H9 (cell line): ENCODE measurements around the gene CLEC4G. TPM values are rescaled to one million over a fixed set of nuclear protein-coding genes. Genes with fewer than 3 reads are reported as not detected.

Experiments used
- DNase-seq: peaks from one replicate; pipeline ENCODE4 v3.0.0-alpha.2; 2017
- H2AFZ ChIP-seq: one replicate; pipeline ENCODE4 v1.6.1; 2013; ENCODE audit warnings: mild to moderate bottlenecking, low read length, control low read depth, moderate library complexity
- H2AK5ac ChIP-seq: 2 replicates; pipeline ENCODE4 v1.6.1; 2013; ENCODE audit warnings: low read length, control low read depth, mixed read lengths; ENCODE audit not compliant: insufficient read length
- H2BK120ac ChIP-seq: one replicate; pipeline ENCODE4 v1.6.1; 2013; ENCODE audit warnings: low read depth, mild to moderate bottlenecking, low read length, control low read depth, inconsistent platforms; ENCODE audit not compliant: poor library complexity, severe bottlenecking
- H2BK12ac ChIP-seq: 2 replicates; pipeline ENCODE4 v1.6.1; 2013; ENCODE audit warnings: low read length, control low read depth, mixed read lengths, low read depth; ENCODE audit not compliant: insufficient read length
- H2BK15ac ChIP-seq: 2 replicates; pipeline ENCODE4 v1.6.1; 2013; ENCODE audit warnings: low read depth, low read length, control low read depth
- H2BK20ac ChIP-seq: one replicate; pipeline ENCODE4 v1.6.1; 2013; ENCODE audit warnings: low read depth, mild to moderate bottlenecking, low read length, control low read depth, inconsistent platforms; ENCODE audit not compliant: poor library complexity, severe bottlenecking
- H2BK5ac ChIP-seq: 2 replicates; pipeline ENCODE4 v1.6.1; 2013; ENCODE audit warnings: low read length, control low read depth, mixed read lengths; ENCODE audit not compliant: insufficient read length
- H3K14ac ChIP-seq: 2 replicates; pipeline ENCODE4 v1.6.1; 2013; ENCODE audit warnings: low read length, control low read depth; ENCODE audit not compliant: insufficient read depth
- H3K18ac ChIP-seq: 2 replicates; pipeline ENCODE4 v1.6.1; 2013; ENCODE audit warnings: low read depth, mild to moderate bottlenecking, mixed read lengths, low read length, control low read depth; ENCODE audit not compliant: insufficient read length
- H3K23ac ChIP-seq: 2 replicates; pipeline ENCODE4 v1.6.1; 2013; ENCODE audit warnings: low read length, control low read depth, mixed read lengths, low read depth; ENCODE audit not compliant: insufficient read length
- H3K23me2 ChIP-seq: 2 replicates; pipeline ENCODE4 v1.6.1; 2013; ENCODE audit warnings: low read depth, mild to moderate bottlenecking, mixed read lengths, low read length, control low read depth; ENCODE audit not compliant: insufficient read length, poor library complexity, severe bottlenecking
- H3K27ac ChIP-seq: 2 replicates; pipeline ENCODE4 v1.5.1; 2013; ENCODE audit warnings: low read length, control low read depth, mixed read lengths, low read depth; ENCODE audit not compliant: insufficient read length
- H3K27me3 ChIP-seq: 2 replicates; pipeline ENCODE4 v1.6.1; 2013; ENCODE audit warnings: low read length, control low read depth, inconsistent platforms; ENCODE audit not compliant: insufficient read depth
- H3K4ac ChIP-seq: 2 replicates; pipeline ENCODE4 v1.6.1; 2013; ENCODE audit warnings: low read depth, mild to moderate bottlenecking, control low read depth, inconsistent platforms, low read length, moderate library complexity
- H3K4me1 ChIP-seq: 2 replicates; pipeline ENCODE4 v1.6.1; 2013; ENCODE audit warnings: low read length, control low read depth, inconsistent platforms; ENCODE audit not compliant: insufficient read depth
- H3K4me2 ChIP-seq: 2 replicates; pipeline ENCODE4 v1.6.1; 2013; ENCODE audit warnings: low read length, control low read depth, mixed read lengths; ENCODE audit not compliant: insufficient read length, insufficient read depth
- H3K56ac ChIP-seq: 2 replicates; pipeline ENCODE4 v1.6.1; 2013; ENCODE audit warnings: low read depth, mild to moderate bottlenecking, mixed read lengths, low read length, control low read depth; ENCODE audit not compliant: insufficient read length
- H3K79me1 ChIP-seq: 2 replicates; pipeline ENCODE4 v1.6.1; 2013; ENCODE audit warnings: low read depth, mild to moderate bottlenecking, moderate library complexity, low read length, control low read depth, inconsistent platforms; ENCODE audit not compliant: insufficient read depth, poor library complexity, severe bottlenecking
- H3K79me2 ChIP-seq: 2 replicates; pipeline ENCODE4 v1.6.1; 2013; ENCODE audit warnings: low read length, control low read depth, inconsistent platforms; ENCODE audit not compliant: insufficient read depth
- H3K9ac ChIP-seq: 2 replicates; pipeline ENCODE4 v1.6.1; 2013; ENCODE audit warnings: low read length, control low read depth, mixed read lengths; ENCODE audit not compliant: insufficient read length; ENCODE audit errors: extremely low read depth
- H3K9me3 ChIP-seq: one replicate; pipeline ENCODE4 v1.6.1; 2013; ENCODE audit warnings: low read depth, low read length, inconsistent platforms; ENCODE audit not compliant: control insufficient read depth
- H3T11ph ChIP-seq: one replicate; pipeline ENCODE4 v1.6.1; 2013; ENCODE audit warnings: mild to moderate bottlenecking, low read length, control low read depth, inconsistent platforms
- H4K20me1 ChIP-seq: one replicate; pipeline ENCODE4 v1.6.1; 2013; ENCODE audit not compliant: control insufficient read depth, insufficient read length, insufficient read depth
- H4K5ac ChIP-seq: 2 replicates; pipeline ENCODE4 v1.6.1; 2013; ENCODE audit warnings: low read depth, mild to moderate bottlenecking, mixed read lengths, low read length, control low read depth; ENCODE audit not compliant: insufficient read length
- H4K8ac ChIP-seq: replicated peaks from 2 replicates; pipeline ENCODE4 v1.6.1; 2013; ENCODE audit warnings: low read length, control low read depth, mixed read lengths, low read depth; ENCODE audit not compliant: insufficient read length
- H4K91ac ChIP-seq: 2 replicates; pipeline ENCODE4 v1.6.1; 2013; ENCODE audit warnings: low read depth, mild to moderate bottlenecking, moderate library complexity, mixed read lengths, low read length, control low read depth; ENCODE audit not compliant: insufficient read length
- H3K27ac Mint-ChIP-seq, 3 experiments: 2 replicates in 2 of 3; 3 replicates in 1 of 3; pipeline ENCODE4 v1.8.0; 2020 to 2021; ENCODE audit warnings: mixed read lengths in 3 of 3, mild to moderate bottlenecking in 1 of 3, moderate library complexity in 1 of 3
- H3K27me3 Mint-ChIP-seq: 2 replicates; pipeline ENCODE4 v1.8.0; 2021; ENCODE audit warnings: low read depth, mild to moderate bottlenecking, moderate library complexity, mixed read lengths
- H3K36me3 Mint-ChIP-seq, 3 experiments: 2 replicates in 2 of 3; 3 replicates in 1 of 3; pipeline ENCODE4 v1.8.0; 2020 to 2021; ENCODE audit warnings: low read depth in 3 of 3, mixed read lengths in 3 of 3; ENCODE audit not compliant: insufficient read depth in 1 of 3
- H3K4me1 Mint-ChIP-seq, 2 experiments: 2 replicates each; pipeline ENCODE4 v1.8.0; 2020; ENCODE audit warnings: mixed read lengths in 2 of 2
- H3K4me3 Mint-ChIP-seq, 2 experiments: 2 replicates in 1 of 2; 3 replicates in 1 of 2; pipeline ENCODE4 v1.8.0; 2020 to 2021; ENCODE audit warnings: mild to moderate bottlenecking in 2 of 2, mixed read lengths in 2 of 2, moderate library complexity in 1 of 2
- H3K9me3 Mint-ChIP-seq, 2 experiments: 2 replicates in 1 of 2; 3 replicates in 1 of 2; pipeline ENCODE4 v1.8.0; 2020; ENCODE audit warnings: mild to moderate bottlenecking in 2 of 2, mixed read lengths in 2 of 2, moderate library complexity in 1 of 2
- WGBS: extraction: QIAGEN DNeasy Blood & Tissue Kit; methylation state at CpG from one replicate; pipeline ENCODE4 v1.1.7; 2013; ENCODE audit warnings: missing lambda C conversion rate, low lambda C conversion rate, mixed read lengths; ENCODE audit not compliant: insufficient read length; ENCODE audit errors: extremely low coverage; 5-methylcytosine and 5-hydroxymethylcytosine counted together
- total RNA-seq: library from RNA; stranded (reverse); gene quantifications from 2 replicates; pipeline ENCODE4 v1.2.1, GENCODE V29; 2021
- TF ChIP-seq, protein P1 (sequence below): fragments of 200-600 bp; sonication (generic); conservative IDR thresholded peaks from 3 replicates; pipeline ENCODE4 v1.8.0; 2021; ENCODE audit warnings: antibody characterized with exemption, mild to moderate bottlenecking

Gene CLEC4G
- total RNA-seq, 1 experiment from 2014 or later = not detected

DNA sequence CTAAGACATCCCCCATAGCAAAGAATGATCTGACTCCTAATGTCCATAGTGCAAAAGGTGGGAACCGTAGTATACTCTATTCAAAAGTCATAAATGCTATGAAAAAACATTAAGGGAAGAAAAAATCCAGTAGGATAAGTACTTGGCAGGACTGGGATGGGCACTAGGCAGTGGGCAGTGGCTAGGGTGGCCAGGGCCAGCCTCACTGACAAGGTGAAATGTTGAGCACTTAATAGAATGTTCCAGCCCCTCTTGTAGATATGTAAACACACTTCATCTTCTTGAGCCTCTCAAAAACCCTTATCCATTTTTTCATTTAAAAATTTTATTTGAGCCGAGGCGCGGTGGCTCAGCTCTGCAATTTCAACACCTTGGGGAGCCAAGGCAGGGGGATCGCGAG is 1.5 kb upstream of the CLEC4G start:
- H3K9me3 ChIP-seq = no peaks in the 10 kb centered on the region
- no peaks in the 10 kb centered on the region for H3K79me1 ChIP-seq
- H3K56ac ChIP-seq = no peak overlapping the region
- no peak overlapping the region for H3K4me3 Mint-ChIP-seq
- no peak overlapping the region for H3T11ph ChIP-seq
- no peak overlapping the region for H2AFZ ChIP-seq
- no peaks in the 10 kb centered on the region for H4K20me1 ChIP-seq
- no CpG with 5 or more reads among the region's 6 CpGs for WGBS
- H3K27ac Mint-ChIP-seq = no peak overlapping the region
- H2BK12ac ChIP-seq = no peak overlapping the region
- H2BK120ac ChIP-seq = no peak overlapping the region
- no peak overlapping the region for H3K4ac ChIP-seq
- H3K18ac ChIP-seq = no peak overlapping the region
- no peak overlapping the region for H3K9ac ChIP-seq
- H3K27me3 Mint-ChIP-seq = peaks cover 92% of the 10 kb centered on the region
- H3K27ac ChIP-seq = no peak overlapping the region
- no peak overlapping the region for H2AK5ac ChIP-seq
- TF ChIP-seq, protein P1, sequence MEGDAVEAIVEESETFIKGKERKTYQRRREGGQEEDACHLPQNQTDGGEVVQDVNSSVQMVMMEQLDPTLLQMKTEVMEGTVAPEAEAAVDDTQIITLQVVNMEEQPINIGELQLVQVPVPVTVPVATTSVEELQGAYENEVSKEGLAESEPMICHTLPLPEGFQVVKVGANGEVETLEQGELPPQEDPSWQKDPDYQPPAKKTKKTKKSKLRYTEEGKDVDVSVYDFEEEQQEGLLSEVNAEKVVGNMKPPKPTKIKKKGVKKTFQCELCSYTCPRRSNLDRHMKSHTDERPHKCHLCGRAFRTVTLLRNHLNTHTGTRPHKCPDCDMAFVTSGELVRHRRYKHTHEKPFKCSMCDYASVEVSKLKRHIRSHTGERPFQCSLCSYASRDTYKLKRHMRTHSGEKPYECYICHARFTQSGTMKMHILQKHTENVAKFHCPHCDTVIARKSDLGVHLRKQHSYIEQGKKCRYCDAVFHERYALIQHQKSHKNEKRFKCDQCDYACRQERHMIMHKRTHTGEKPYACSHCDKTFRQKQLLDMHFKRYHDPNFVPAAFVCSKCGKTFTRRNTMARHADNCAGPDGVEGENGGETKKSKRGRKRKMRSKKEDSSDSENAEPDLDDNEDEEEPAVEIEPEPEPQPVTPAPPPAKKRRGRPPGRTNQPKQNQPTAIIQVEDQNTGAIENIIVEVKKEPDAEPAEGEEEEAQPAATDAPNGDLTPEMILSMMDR = no peak
- H2BK15ac ChIP-seq = no peak overlapping the region
- H3K4me1 ChIP-seq = no peaks in the 10 kb centered on the region
- H4K8ac ChIP-seq = no peak overlapping the region
- no peak overlapping the region for H2BK20ac ChIP-seq
- H3K23ac ChIP-seq = no peak overlapping the region
- H4K91ac ChIP-seq = no peak overlapping the region
- no peak for DNase-seq
- peaks cover 17% of the 10 kb centered on the region; the same call in 1 of the 2 replicates for H3K27me3 ChIP-seq
- H3K14ac ChIP-seq = no peak overlapping the region
- H2BK5ac ChIP-seq = no peak overlapping the region
- H3K23me2 ChIP-seq = peaks cover 7% of the 10 kb centered on the region
- no peak overlapping the region for H4K5ac ChIP-seq
- no peaks in the 10 kb centered on the region for H3K36me3 Mint-ChIP-seq
- no peaks in the 10 kb centered on the region; a peak in 1 of 5 replicates for H3K9me3 Mint-ChIP-seq
- H3K79me2 ChIP-seq = no peaks in the 10 kb centered on the region
- no peak overlapping the region for H3K4me2 ChIP-seq
- H3K4me1 Mint-ChIP-seq = peaks cover 6 to 21% of the 10 kb centered on the region in 2 experiments
